GM23248 (cell line): ENCODE results near the gene C12orf75. TPM values are rescaled to one million over a fixed set of nuclear protein-coding genes. Genes with fewer than 3 reads are reported as not detected.
"Not testable (repeated sequence)": the region's sequence is repeated elsewhere in the genome, so short reads cannot be mapped to it uniquely, and the experiment has no call there.

Experiments used
- DNase-seq: peaks from one replicate; pipeline ENCODE4 v3.0.0-alpha.2; 2015
- H2AFZ ChIP-seq: fragments of 200-600 bp; sonication (generic); 2 replicates; pipeline ENCODE4 v1.6.1; 2016; ENCODE audit warnings: antibody characterized with exemption
- H3F3A ChIP-seq: fragments of 200-600 bp; sonication (generic); 2 replicates; pipeline ENCODE4 v1.6.1; 2016; ENCODE audit warnings: mild to moderate bottlenecking, antibody characterized with exemption, mixed run types; ENCODE audit not compliant: insufficient read depth
- H3K27ac ChIP-seq: fragments of 200-600 bp; sonication (generic); 2 replicates; pipeline ENCODE4 v1.5.1; 2016; ENCODE audit warnings: mild to moderate bottlenecking
- H3K27me3 ChIP-seq: fragments of 200-600 bp; sonication (generic); replicated peaks from 2 replicates; pipeline ENCODE4 v1.6.1; 2016; ENCODE audit warnings: mild to moderate bottlenecking; ENCODE audit not compliant: insufficient read depth
- H3K36me3 ChIP-seq: fragments of 200-600 bp; sonication (generic); 2 replicates; pipeline ENCODE4 v1.6.1; 2016; ENCODE audit warnings: low read depth, mild to moderate bottlenecking
- H3K4me1 ChIP-seq: fragments of 200-600 bp; sonication (generic); 2 replicates; pipeline ENCODE4 v1.6.1; 2016; ENCODE audit warnings: mild to moderate bottlenecking; ENCODE audit not compliant: insufficient read depth
- H3K4me2 ChIP-seq: fragments of 200-600 bp; sonication (generic); one replicate; pipeline ENCODE4 v1.6.1; 2016; ENCODE audit warnings: mild to moderate bottlenecking; ENCODE audit not compliant: unreplicated experiment
- H3K4me3 ChIP-seq: fragments of 200-600 bp; sonication (generic); 2 replicates; pipeline ENCODE4 v1.5.1; 2016; ENCODE audit warnings: mild to moderate bottlenecking
- H3K79me2 ChIP-seq: fragments of 200-600 bp; sonication (generic); 2 replicates; pipeline ENCODE4 v1.6.1; 2016; ENCODE audit warnings: mild to moderate bottlenecking; ENCODE audit not compliant: insufficient read depth
- H3K9ac ChIP-seq: fragments of 200-600 bp; sonication (generic); 2 replicates; pipeline ENCODE4 v1.6.1; 2016; ENCODE audit warnings: mild to moderate bottlenecking
- H3K9me2 ChIP-seq: fragments of 200-600 bp; sonication (generic); 2 replicates; pipeline ENCODE4 v1.6.1; 2016; ENCODE audit warnings: mixed run types, mild to moderate bottlenecking, moderate library complexity; ENCODE audit not compliant: insufficient read depth
- H3K9me3 ChIP-seq: fragments of 200-600 bp; sonication (generic); one replicate; pipeline ENCODE4 v1.6.1; 2017; ENCODE audit warnings: low read depth
- H4K20me1 ChIP-seq: fragments of 200-600 bp; sonication (generic); 2 replicates; pipeline ENCODE4 v1.6.0; 2016; ENCODE audit not compliant: insufficient read depth
- WGBS, 2 experiments: methylation state at CpG; one replicate each; pipeline ENCODE4 v1.1.6; 2015 to 2017; ENCODE audit warnings: low lambda C conversion rate in 2 of 2, low coverage in 1 of 2; ENCODE audit errors: missing lambda C conversion rate in 2 of 2; 5-methylcytosine and 5-hydroxymethylcytosine counted together
- in situ Hi-C: fragments of 300-500 bp; cut with MboI; formaldehyde crosslinking; loops from 2 replicates; pipeline ENCODE4 v1.15.0; 2020
- polyA plus RNA-seq: library from polyadenylated mRNA; unstranded; fragments of >200 nt; fragmentation: Nextera tagmentation; extraction: Ambion mirVana; gene quantifications from 2 replicates; pipeline ENCODE4 v1.2.1, GENCODE V29; 2016
- total RNA-seq: library from RNA; depleted of rRNA; stranded (reverse); fragments of >200 nt; shearing (Covaris generic); gene quantifications from 2 replicates; pipeline ENCODE4 v1.2.3, GENCODE V29; 2014

Gene C12orf75
- total and polyA plus RNA-seq, 2 experiments from 2014 or later, result 349 to 590 TPM

DNA sequence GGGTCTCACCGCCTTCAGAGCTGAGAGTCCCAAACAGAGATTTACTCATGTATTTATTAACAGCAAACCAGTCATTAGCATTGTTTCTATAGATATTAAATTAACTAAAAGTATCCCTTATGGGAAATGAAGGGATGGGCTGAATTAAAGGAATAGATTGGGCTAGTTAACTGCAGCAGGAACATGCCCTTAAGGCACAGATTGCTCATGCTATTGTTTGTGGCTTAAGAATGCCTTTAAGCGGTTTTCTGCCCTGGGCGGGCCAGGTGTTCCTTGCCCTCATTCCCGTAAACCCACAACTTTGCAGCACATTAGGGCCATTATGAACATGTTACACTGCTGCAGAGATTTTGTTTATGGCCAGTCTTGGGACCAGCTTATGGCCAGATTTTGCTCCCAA, 21.7 kb upstream of the C12orf75 start:
- H3K4me3 ChIP-seq, H3K9me3 ChIP-seq, H3K4me2 ChIP-seq, H3K27me3 ChIP-seq, H3K36me3 ChIP-seq, H3K79me2 ChIP-seq, DNase-seq, H4K20me1 ChIP-seq, H3K27ac ChIP-seq, H3F3A ChIP-seq, H3K9me2 ChIP-seq, H3K9ac ChIP-seq, H2AFZ ChIP-seq, in situ Hi-C loops: not testable (repeated sequence)
- peaks cover 22% of the 10 kb centered on the region for H3K4me1 ChIP-seq
- WGBS, 2 experiments, result 98% methylated on average over 4 of the region's 4 CpGs

DNA sequence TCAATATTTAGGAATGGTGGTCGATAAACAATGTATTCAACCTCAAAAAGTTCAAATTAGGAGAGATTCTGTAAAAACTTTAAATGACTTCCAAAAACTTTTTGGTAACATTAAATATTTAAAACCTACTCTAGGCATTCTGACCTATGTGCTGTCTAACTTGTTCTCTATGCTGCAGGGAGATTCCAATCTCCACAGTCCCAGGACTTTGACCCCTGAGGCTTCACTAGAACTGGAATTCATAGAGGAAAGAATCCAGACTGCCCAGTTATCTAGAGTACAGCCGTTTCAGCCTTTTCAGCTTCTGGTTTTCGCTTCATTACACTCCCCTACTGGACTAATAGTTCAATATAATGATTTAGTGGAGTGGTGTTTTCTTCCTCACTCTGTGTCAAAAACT, 21.1 kb upstream of the C12orf75 start:
- H3K27ac ChIP-seq, H2AFZ ChIP-seq, H3K9me3 ChIP-seq, H3K9me2 ChIP-seq, H3K36me3 ChIP-seq, H3K4me2 ChIP-seq, H3F3A ChIP-seq, H3K9ac ChIP-seq, H4K20me1 ChIP-seq, H3K27me3 ChIP-seq, in situ Hi-C loops, H3K4me3 ChIP-seq, H3K79me2 ChIP-seq, DNase-seq: not testable (repeated sequence)
- H3K4me1 ChIP-seq, result peaks cover 22% of the 10 kb centered on the region
- WGBS, 2 experiments, result 82 to 87% methylated on average over 3 of the region's 3 CpGs

DNA sequence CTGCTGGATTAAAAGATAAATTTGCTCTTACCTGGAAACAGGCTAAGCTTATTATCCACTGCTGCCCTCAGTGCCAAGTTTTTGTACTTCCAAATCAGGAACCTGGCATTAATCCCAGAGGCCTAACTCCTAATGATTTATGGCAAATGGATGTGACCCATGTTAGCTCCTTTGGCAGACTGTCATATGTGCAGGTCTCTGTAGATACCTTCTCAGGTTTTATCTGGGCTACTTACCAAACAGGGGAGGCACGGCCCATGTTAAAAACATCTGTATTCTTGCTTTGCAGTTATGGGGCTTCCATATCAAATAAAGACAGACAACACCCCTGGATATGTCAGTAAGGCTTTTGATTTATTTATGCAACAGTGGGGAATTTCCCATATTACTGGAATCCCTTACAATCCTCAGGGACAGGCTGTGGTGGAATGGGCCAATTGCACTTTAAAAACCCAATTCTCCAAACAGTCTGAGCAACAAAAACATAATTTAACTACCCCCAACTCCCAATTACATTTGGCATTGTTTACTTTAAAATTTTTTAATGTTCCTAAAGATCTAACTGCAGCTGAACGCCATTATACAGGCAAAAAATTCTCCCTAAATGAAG, 19.9 kb upstream of the C12orf75 start:
- H4K20me1 ChIP-seq, H3K9me2 ChIP-seq, H2AFZ ChIP-seq, in situ Hi-C loops, H3F3A ChIP-seq, H3K9ac ChIP-seq, H3K27me3 ChIP-seq, H3K9me3 ChIP-seq, H3K4me3 ChIP-seq, H3K4me2 ChIP-seq, DNase-seq, H3K27ac ChIP-seq, H3K36me3 ChIP-seq: not testable (repeated sequence)
- 98 to 100% methylated on average over 2 of the region's 2 CpGs for WGBS, 2 experiments
- Histone ChIP-seq H3K4me1 (peaks cover 26% of the 10 kb centered on the region), H3K79me2 (peaks cover 14% of the 10 kb centered on the region; the same call in 1 of the 2 replicates)

DNA sequence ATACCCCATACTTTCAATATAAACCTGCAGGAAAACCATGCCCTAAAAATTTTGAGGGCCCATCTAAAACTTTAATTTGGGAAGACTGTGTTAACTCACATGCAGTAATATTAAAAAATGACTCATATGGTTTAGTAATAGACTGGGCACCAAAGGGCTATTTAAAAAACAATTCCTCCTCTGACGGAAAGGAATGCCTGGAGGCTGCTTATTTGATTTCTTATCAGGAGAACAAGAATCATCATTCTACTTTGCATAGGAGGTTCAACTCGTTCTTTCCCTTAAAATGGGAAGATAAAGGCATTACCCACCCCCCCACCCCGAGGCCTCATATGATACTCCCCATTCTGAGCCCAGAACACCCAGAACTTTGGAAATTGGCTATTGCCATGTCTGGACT, 18.6 kb upstream of the C12orf75 start:
- H3K27me3 ChIP-seq, H3K9me3 ChIP-seq, H3K4me3 ChIP-seq, H2AFZ ChIP-seq, H3K9me2 ChIP-seq, H3K36me3 ChIP-seq, in situ Hi-C loops, H3K27ac ChIP-seq, H3K9ac ChIP-seq, H3K4me2 ChIP-seq, H4K20me1 ChIP-seq: not testable (repeated sequence)
- Histone ChIP-seq H3K4me1 (peaks cover 40% of the 10 kb centered on the region), H3K79me2 (peaks cover 16% of the 10 kb centered on the region; the same call in 1 of the 2 replicates), H3F3A (peaks cover 19% of the 10 kb centered on the region)
- 26 to 43% methylated on average over 3 of the region's 3 CpGs for WGBS, 2 experiments
- DNase-seq, result peak; percentile 56

DNA sequence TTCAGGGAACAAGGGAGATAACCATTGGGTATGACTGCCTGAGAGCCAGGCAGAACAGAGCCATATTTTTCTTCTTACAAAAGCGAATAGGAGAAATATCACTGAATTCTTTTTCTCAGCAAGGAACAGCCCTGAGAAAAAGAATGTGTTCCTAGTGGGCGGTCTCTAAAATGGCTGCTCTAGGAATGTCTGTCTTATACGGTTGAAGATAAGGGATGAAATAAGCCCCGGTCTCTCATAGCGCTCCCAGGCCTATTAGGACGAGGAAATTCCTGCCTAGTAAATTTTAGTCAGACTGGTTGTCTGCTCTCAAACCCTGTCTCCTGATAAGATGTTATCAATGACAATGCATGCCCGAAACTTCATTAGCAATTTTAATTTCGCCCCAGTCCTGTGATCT, 16.7 kb upstream of the C12orf75 start:
- in situ Hi-C loops, H3K27ac ChIP-seq, H3K27me3 ChIP-seq, H3K4me3 ChIP-seq, DNase-seq, H2AFZ ChIP-seq, H3K4me2 ChIP-seq, H4K20me1 ChIP-seq, H3K9me2 ChIP-seq, H3K36me3 ChIP-seq, H3K9ac ChIP-seq, H3K9me3 ChIP-seq: not testable (repeated sequence)
- H3K4me1 ChIP-seq, result peaks cover 50% of the 10 kb centered on the region
- H3F3A ChIP-seq, result peaks cover 36% of the 10 kb centered on the region
- H3K79me2 ChIP-seq, result peaks cover 16% of the 10 kb centered on the region; the same call in 1 of the 2 replicates
- WGBS, 2 experiments, result 96 to 98% methylated on average over 8 of the region's 8 CpGs
